Measurements from ENCODE around the gene PRDM10.
A peak's percentile ranks its signal among the peaks of the same experiment; 100 is the strongest.

The PRDM10 gene

GRCh38 chr11:130006929-130007328 lies 4.3 kb upstream of the PRDM10 start:
- H3K27ac ChIP-seq = no peak overlapping the region
- TF ChIP-seq ZFX (IDR thresholded peaks at IDR 0.05) (no peak), CTCF (conservative IDR thresholded peaks at IDR 0.05) (no peak)

GRCh38 chr11:130003717-130004001 lies 1.0 kb upstream of the PRDM10 start:
- H3K27ac ChIP-seq = peak overlapping the region; percentile 100
- TF ChIP-seq ZFX (IDR thresholded peaks at IDR 0.05) (no peak), CTCF (conservative IDR thresholded peaks at IDR 0.05) (no peak)

DNA sequence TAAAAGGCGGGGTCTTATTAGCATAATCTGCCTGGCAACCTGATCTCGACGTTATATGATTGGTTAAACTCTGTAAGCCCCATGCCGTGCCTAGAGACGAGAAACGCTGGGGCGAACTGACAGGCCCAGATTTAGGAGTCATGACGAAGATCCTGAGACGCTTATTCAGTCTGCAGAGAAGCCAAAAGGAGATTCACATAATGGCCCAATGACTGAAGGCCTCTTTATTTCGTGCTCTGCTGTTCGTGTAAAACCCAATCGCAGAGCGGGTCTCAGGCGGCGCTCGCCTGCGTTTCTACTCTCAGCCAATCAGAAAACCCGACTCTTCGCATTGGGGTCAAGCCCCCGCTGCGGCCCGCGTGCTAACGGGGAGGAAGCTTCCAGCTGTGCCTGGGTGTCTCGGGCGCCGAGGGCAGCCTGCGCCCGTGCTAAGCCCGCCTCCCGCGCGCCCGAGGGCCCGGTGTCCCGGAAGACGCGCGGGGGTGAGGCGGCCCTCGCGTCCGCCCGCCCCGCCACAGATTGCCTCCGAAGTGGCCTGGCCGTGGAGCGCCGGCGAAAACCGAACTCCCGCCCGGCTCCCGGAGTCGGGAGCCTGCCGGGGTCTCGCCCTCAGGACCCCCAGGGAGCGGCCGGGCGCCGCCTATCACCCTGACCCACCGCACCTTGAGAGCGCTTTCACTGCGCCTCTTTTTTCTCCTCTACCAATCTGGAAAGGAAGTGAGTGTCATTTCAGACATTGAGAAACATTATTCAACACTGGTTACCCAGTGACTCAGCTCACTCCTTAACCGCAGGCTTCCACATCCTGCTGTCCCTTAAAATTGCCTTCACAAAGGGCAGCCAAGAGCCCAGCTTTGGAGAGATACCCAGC lies 446 bp upstream of the PRDM10 start:
- TF ChIP-seq CTCF (conservative IDR thresholded peaks at IDR 0.05) (no peak), ZFX (IDR thresholded peaks at IDR 0.05) (peak; percentile 57)
- H3K27ac ChIP-seq = peak overlapping the region; percentile 100

DNA sequence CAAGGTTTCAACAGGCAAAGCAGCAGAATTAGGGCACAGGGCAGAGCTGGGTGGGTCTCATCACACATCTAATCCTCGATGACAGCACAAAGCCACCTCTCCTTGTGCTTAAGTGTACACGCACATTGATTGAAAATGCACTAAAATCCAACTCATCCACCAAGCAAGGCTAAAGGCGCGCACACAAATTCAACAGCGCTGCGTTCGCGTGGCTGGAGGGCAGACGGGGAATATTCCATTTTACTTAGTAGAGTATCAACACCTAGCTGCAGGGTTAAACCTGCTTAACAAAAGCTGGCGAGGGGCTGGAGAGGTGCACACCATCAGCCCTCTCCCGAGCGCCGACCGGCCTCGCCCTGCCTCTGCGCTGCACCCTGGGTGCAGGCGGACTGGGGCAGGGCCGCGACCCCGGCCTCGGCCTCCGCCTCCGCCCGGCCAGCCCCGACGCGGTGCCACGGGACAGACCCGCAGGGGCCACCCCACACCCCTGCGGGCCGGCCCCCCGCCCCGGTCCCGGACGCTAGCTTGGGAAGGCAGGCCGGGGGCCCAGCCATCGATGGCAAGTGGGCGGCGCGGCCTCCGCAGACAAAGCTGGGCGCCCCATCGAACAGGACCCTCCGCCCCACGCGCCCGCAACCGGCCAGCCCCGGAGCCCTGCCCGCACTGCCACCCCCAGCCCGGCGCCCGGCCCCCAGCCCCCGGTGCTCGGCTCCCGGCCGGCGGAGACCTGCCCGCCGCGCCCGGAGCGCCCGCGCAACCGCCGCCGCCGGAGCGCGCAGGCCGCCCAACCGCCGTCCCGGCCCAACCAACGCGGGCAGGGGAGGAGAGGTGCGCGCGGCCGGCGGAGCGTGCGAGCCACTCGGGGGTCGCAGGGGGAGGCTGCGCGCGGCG lies 929 bp downstream of the PRDM10 start:
- H3K27ac ChIP-seq = peak overlapping the region; percentile 100
- TF ChIP-seq ZFX (IDR thresholded peaks at IDR 0.05) (peak; percentile 98), CTCF (conservative IDR thresholded peaks at IDR 0.05) (no peak)

GRCh38 chr11:130000552-130001176 lies 2.0 kb downstream of the PRDM10 start:
- TF ChIP-seq CTCF (conservative IDR thresholded peaks at IDR 0.05) (no peak), ZFX (IDR thresholded peaks at IDR 0.05) (no peak)
- H3K27ac ChIP-seq = peak overlapping the region; percentile 100

GRCh38 chr11:129999407-129999806 lies 3.2 kb downstream of the PRDM10 start:
- TF ChIP-seq ZFX (IDR thresholded peaks at IDR 0.05) = no peak
- no peak for TF ChIP-seq CTCF (conservative IDR thresholded peaks at IDR 0.05)
- H3K27ac ChIP-seq = no peak overlapping the region
